GM15510 (cell line): Measurements from ENCODE around the gene RASL11B.

Source experiments
- POLR2A ChIP-seq: IDR thresholded peaks from 3 replicates; pipeline ENCODE4 v1.6.1; 2011; ENCODE audit warnings: borderline replicate concordance; ENCODE audit not compliant: insufficient read length; ENCODE audit errors: extremely low read depth

The RASL11B gene

DNA sequence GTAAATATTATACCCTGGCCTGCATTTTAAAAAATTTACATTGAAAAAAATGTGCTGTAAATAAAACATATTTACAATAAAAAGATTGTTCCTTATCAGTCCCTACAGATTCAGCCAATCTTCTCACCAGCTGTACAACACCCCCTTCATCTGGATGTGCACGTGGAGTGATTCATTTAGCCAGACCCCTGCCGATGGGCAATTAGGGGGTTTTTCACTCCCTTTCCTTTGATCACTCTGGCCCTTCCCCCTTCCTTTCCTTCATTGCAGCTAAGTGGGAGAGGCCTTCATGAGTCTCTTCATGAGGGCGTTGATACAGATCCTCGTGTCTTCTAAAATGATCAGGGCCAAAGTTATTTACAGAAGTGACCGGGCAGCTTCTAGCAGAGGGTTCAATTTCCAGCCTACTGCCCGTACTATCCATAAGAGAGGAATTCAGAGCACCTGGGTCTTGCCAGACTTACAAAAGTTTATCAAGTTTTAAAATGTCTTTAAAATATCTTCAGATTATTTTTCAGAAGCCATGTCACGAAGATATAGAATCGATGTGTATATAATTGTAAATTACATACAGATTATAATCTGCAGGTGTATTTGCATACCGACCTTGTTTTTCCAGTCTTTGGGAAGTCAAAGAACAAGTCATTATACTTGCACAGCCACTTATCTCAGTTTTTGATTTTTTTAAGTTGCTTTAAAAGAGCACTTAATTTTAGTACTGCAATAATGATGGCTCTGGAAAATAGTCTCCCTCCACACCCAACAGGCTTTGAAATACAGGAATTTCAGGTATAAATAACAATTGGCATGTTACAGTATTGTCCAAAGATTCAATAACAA is 21.4 kb upstream of the RASL11B start:
- no peak for TF ChIP-seq POLR2A

DNA sequence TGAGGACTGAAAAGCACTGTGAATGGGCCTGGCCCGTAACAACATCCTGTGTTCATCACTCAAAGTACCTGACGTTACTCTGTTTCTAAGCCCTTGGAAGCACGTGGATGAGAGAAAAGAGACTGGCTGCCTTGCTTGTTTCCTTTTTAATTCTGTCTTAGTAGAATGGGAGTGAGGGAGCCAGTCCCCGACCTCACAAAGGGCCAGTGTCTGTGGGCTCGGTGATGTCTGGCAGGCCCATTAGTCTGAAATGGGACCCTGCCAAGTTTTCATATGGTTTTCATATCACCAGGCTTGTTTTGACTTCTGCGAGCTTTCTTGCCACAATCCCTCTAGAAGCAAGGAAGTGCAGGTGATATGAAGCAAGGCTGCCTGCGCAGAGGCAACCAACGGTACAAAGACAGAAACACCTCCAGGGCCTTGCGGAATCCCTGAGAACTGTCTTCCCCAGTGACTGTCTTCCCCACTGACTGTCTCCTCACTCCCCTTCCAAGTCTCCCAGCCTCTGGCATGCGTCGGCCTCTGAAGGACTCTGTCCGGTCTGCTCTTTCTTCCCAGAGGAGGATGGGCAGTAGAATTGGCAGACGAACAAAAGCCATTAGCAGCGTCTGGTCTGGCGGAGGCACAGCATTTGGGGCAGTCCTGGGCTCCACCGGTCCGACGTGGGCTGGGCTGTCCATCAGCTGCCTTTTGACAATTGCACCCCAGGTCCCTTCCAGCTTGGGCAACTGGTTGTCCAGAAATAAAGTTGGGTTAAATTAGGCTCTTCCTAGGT is 20.2 kb upstream of the RASL11B start:
- no peak for TF ChIP-seq POLR2A

- no peak for TF ChIP-seq POLR2A
Observed at GRCh38 chr4:52842792-52843191, 19.3 kb upstream of the RASL11B start.

DNA sequence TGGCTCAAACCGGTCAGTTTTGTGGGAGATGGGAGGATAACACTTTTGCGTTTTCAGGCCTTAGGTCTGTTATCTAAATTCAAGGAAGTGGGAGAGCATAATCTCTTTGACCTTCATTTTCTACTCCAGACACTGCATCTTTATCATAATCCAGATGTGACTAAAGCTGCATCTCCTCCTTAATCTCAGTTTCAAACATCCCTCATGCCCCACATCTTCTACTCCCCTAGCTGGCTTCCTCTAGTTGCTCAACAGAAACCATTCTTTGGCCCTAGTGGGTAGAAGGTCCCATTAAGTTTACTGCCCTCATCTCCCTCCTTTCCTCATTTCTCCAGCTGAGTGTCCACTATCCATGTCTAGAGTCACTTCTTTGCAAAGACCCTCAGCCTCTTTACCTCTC is 18.8 kb upstream of the RASL11B start:
- TF ChIP-seq POLR2A: no peak

DNA sequence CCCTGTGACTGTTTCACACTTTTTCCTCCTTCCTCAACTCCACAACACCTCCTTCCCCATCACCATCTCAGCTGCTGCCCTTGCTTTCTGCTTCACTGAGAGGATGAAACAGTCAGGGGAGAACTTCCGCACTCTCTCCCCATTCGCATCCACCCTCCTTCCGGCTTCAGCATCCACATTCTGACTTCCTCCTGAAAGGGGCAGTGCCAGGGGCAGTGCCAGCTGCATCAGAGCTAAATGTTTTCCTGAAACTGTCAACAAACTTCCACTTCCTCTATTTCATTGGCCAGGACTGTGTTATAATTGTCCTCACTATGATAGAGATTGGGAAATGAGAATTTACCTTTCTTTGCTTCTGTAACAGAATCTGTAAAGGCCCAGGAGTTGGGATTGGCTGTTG is 18.2 kb upstream of the RASL11B start:
- TF ChIP-seq POLR2A: no peak

GRCh38 chr4:52844596-52844995 is 17.5 kb upstream of the RASL11B start:
- no peak for TF ChIP-seq POLR2A

DNA sequence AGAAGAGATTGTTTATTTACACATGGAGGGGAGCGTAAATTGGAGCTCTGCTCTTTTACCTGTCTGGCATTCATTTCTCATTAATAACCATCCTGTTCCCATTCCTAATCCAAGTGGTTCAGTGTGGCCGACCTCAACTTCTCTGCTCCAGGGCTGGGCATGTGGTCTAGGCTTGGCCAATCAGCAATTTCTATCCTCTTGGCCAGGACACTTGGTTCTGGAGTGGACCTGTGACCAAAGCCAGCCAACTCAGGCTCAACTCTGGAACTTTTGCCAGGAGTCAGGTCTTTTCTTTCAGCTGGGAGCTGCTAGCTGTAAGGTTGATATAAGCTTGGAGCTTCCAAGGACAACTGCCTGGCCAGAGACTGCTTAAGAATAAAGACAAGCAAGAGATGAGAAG is 15.6 kb upstream of the RASL11B start:
- TF ChIP-seq POLR2A: no peak

DNA sequence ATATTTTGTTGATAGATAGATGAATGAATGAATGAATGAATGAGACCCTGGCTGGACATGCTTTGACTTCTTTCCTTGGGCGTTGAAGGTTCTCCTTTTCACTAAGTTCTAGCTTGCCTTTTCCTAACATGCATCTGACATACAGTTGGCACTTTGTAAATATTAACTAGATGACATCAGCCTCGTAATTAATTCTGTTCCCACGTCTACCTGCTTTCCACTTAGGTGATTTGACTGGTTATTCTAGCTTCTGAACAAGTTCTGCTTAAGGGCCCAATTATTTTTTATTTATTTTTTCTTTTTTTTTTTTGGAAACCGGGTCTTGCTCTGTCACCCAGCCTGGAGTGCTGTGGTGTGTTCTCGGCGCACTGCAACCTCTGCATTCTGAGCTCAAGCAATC is 13.9 kb upstream of the RASL11B start:
- no peak for TF ChIP-seq POLR2A

- no peak for TF ChIP-seq POLR2A
Observed at GRCh38 chr4:52850406-52851124, 11.6 kb upstream of the RASL11B start.

- TF ChIP-seq POLR2A: no peak
Observed at GRCh38 chr4:52852041-52852440, 10.1 kb upstream of the RASL11B start.

DNA sequence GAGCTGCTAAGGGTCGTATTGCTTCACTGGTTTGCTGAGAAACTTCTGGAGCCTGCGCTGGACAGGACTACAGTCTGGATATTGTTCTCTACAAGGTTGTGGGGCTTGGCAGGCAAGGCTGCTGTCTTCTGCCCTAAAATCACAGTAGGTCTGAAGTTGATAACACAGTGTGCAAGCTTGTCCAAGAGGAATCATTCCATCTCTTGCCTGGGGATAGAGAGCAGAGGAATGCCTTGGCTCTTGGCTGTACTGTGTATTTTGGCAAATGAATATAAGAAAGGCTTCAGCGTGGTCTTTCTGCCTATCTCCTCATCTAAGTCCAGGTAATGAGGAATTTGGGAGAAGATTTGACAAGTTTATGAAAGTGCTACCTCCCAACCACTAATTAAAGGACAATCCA is 9.4 kb upstream of the RASL11B start:
- TF ChIP-seq POLR2A: no peak

DNA sequence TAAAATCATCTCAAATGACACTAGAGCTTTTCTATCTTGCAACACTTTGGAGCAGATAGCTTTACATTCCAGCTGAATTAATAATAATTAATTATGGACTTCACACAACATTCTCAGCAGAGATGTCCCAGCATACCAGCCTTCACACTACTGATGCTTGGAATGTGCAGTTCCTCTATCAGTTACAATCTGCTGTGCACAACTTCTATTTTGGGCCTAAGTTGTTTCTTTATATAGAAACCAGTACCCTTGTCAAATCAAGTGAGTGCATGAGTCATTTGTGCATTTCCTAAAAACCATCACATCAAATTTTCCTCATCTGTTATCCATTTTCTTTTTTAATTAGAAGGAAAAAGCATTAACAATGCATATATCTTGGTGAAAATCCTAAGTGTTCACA is 8.8 kb upstream of the RASL11B start:
- no peak for TF ChIP-seq POLR2A

- no peak for TF ChIP-seq POLR2A
Observed at GRCh38 chr4:52856801-52857200, 5.3 kb upstream of the RASL11B start.

DNA sequence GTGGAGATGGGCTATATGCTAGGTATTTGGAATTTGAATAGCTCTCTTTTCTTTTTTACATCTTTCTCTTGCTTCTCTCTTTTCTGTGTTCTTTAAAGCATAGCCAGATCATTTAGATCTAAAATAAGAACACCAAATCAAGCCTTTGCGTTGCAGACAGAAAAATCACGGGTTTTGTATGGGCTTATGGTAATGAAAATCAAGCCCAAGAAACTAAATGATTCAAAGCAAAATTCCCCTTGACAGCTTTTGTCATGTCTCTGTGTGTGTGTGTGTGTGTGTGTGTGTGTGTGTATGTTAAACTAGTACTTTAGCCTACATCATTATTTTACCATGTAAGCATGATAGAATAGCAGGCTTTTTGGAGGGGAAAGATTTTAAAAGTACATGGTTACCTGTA is 1.8 kb upstream of the RASL11B start:
- TF ChIP-seq POLR2A: no peak

GRCh38 chr4:52861171-52861823 is 820 bp upstream of the RASL11B start:
- no peak for TF ChIP-seq POLR2A
